ENCODE data around the gene BNIP1.
"Not testable (repeated sequence)": the region's sequence is repeated elsewhere in the genome, so short reads cannot be mapped to it uniquely, and the experiment has no call there.

Gene BNIP1

GRCh38 chr5:173139631-173140030, 4.7 kb upstream of the BNIP1 start:
- Histone ChIP-seq H3K4me1 (ENCODE audit: control insufficient read depth, insufficient read depth, low read length) (peaks cover 29% of the 10 kb centered on the region), H3K27me3 (ENCODE audit: control insufficient read depth, insufficient read depth, low read length) (no peaks in the 10 kb centered on the region), H3K27ac (ENCODE audit: low read depth, low read length) (peak overlapping the region; percentile 11), H3K9me3 (ENCODE audit: control insufficient read depth, insufficient read depth, low read length) (no peaks in the 10 kb centered on the region), H3K36me3 (ENCODE audit: control insufficient read depth, insufficient read depth, low read length) (no peaks in the 10 kb centered on the region), H3K4me3 (ENCODE audit: low read depth, low read length) (no peak overlapping the region), H3K9ac (ENCODE audit: low read depth, low read length) (no peak overlapping the region)

GRCh38 chr5:173140769-173141168, 3.6 kb upstream of the BNIP1 start:
- Histone ChIP-seq H3K9ac (ENCODE audit: low read depth, low read length) (no peak overlapping the region), H3K27ac (ENCODE audit: low read depth, low read length) (no peak overlapping the region), H3K4me3 (ENCODE audit: low read depth, low read length) (no peak overlapping the region), H3K27me3 (ENCODE audit: control insufficient read depth, insufficient read depth, low read length) (no peaks in the 10 kb centered on the region), H3K9me3 (ENCODE audit: control insufficient read depth, insufficient read depth, low read length) (no peaks in the 10 kb centered on the region), H3K36me3 (ENCODE audit: control insufficient read depth, insufficient read depth, low read length) (no peaks in the 10 kb centered on the region), H3K4me1 (ENCODE audit: control insufficient read depth, insufficient read depth, low read length) (peaks cover 33% of the 10 kb centered on the region)

GRCh38 chr5:173143567-173143966, 764 bp upstream of the BNIP1 start:
- H3K27ac ChIP-seq (ENCODE audit: low read depth, low read length), result no peak overlapping the region
- peaks cover 8% of the 10 kb centered on the region; the same call in 1 of the 2 replicates for H3K36me3 ChIP-seq (ENCODE audit: control insufficient read depth, insufficient read depth, low read length)
- no peaks in the 10 kb centered on the region for H3K9me3 ChIP-seq (ENCODE audit: control insufficient read depth, insufficient read depth, low read length)
- no peak overlapping the region for H3K9ac ChIP-seq (ENCODE audit: low read depth, low read length)
- H3K27me3 ChIP-seq (ENCODE audit: control insufficient read depth, insufficient read depth, low read length), result no peaks in the 10 kb centered on the region
- peaks cover 25% of the 10 kb centered on the region for H3K4me1 ChIP-seq (ENCODE audit: control insufficient read depth, insufficient read depth, low read length)
- no peak overlapping the region for H3K4me3 ChIP-seq (ENCODE audit: low read depth, low read length)

GRCh38 chr5:173148354-173148753, 4.0 kb downstream of the BNIP1 start:
- H3K36me3 ChIP-seq (ENCODE audit: control insufficient read depth, insufficient read depth, low read length), result peaks cover 13% of the 10 kb centered on the region; the same call in 1 of the 2 replicates
- H3K4me1 ChIP-seq (ENCODE audit: control insufficient read depth, insufficient read depth, low read length), result 0 out of 2 replicates have a peak, but pooled peaks cover 4% of the 10 kb centered on the region
- H3K4me3 ChIP-seq (ENCODE audit: low read depth, low read length), result no peak overlapping the region
- H3K9ac ChIP-seq (ENCODE audit: low read depth, low read length), result no peak overlapping the region
- no peak overlapping the region for H3K27ac ChIP-seq (ENCODE audit: low read depth, low read length)
- no peaks in the 10 kb centered on the region for H3K9me3 ChIP-seq (ENCODE audit: control insufficient read depth, insufficient read depth, low read length)
- H3K27me3 ChIP-seq (ENCODE audit: control insufficient read depth, insufficient read depth, low read length), result no peaks in the 10 kb centered on the region

- no peak overlapping the region for H3K9ac ChIP-seq (ENCODE audit: low read depth, low read length)
- H3K36me3 ChIP-seq (ENCODE audit: control insufficient read depth, insufficient read depth, low read length), result peaks cover 20% of the 10 kb centered on the region
- no peaks in the 10 kb centered on the region for H3K27me3 ChIP-seq (ENCODE audit: control insufficient read depth, insufficient read depth, low read length)
- H3K4me1 ChIP-seq (ENCODE audit: control insufficient read depth, insufficient read depth, low read length), result no peaks in the 10 kb centered on the region
- H3K4me3 ChIP-seq (ENCODE audit: low read depth, low read length), result no peak overlapping the region
- no peak overlapping the region for H3K27ac ChIP-seq (ENCODE audit: low read depth, low read length)
- no peaks in the 10 kb centered on the region for H3K9me3 ChIP-seq (ENCODE audit: control insufficient read depth, insufficient read depth, low read length)
These were observed 8.2 kb downstream of the BNIP1 start for GRCh38 chr5:173152547-173152946.

GRCh38 chr5:173153842-173154241, 9.5 kb downstream of the BNIP1 start:
- Histone ChIP-seq H3K9me3 (ENCODE audit: control insufficient read depth, insufficient read depth, low read length) (no peaks in the 10 kb centered on the region), H3K36me3 (ENCODE audit: control insufficient read depth, insufficient read depth, low read length) (peaks cover 13% of the 10 kb centered on the region), H3K27ac (ENCODE audit: low read depth, low read length) (no peak overlapping the region)

GRCh38 chr5:173154619-173155018, 10.3 kb downstream of the BNIP1 start:
- H3K9me3 ChIP-seq (ENCODE audit: control insufficient read depth, insufficient read depth, low read length); H3K27ac ChIP-seq (ENCODE audit: low read depth, low read length); H3K9ac ChIP-seq (ENCODE audit: low read depth, low read length); H3K4me1 ChIP-seq (ENCODE audit: control insufficient read depth, insufficient read depth, low read length); H3K27me3 ChIP-seq (ENCODE audit: control insufficient read depth, insufficient read depth, low read length); H3K4me3 ChIP-seq (ENCODE audit: low read depth, low read length): not testable (repeated sequence)
- peaks cover 16% of the 10 kb centered on the region for H3K36me3 ChIP-seq (ENCODE audit: control insufficient read depth, insufficient read depth, low read length)

More at GRCh38 chr5:173153842-173154241, 9.5 kb downstream of the BNIP1 start:
- Histone ChIP-seq H3K4me3 (ENCODE audit: low read depth, low read length) (no peak overlapping the region), H3K4me1 (ENCODE audit: control insufficient read depth, insufficient read depth, low read length) (no peaks in the 10 kb centered on the region), H3K27me3 (ENCODE audit: control insufficient read depth, insufficient read depth, low read length) (no peaks in the 10 kb centered on the region), H3K9ac (ENCODE audit: low read depth, low read length) (no peak overlapping the region)

- Histone ChIP-seq H3K9ac (ENCODE audit: low read depth, low read length) (no peak overlapping the region), H3K27me3 (ENCODE audit: control insufficient read depth, insufficient read depth, low read length) (no peaks in the 10 kb centered on the region), H3K4me3 (ENCODE audit: low read depth, low read length) (no peak overlapping the region), H3K9me3 (ENCODE audit: control insufficient read depth, insufficient read depth, low read length) (no peaks in the 10 kb centered on the region), H3K36me3 (ENCODE audit: control insufficient read depth, insufficient read depth, low read length) (peaks cover 25% of the 10 kb centered on the region), H3K27ac (ENCODE audit: low read depth, low read length) (no peak overlapping the region), H3K4me1 (ENCODE audit: control insufficient read depth, insufficient read depth, low read length) (no peaks in the 10 kb centered on the region)
These were observed 11.6 kb downstream of the BNIP1 start for GRCh38 chr5:173155912-173156311.

- Histone ChIP-seq H3K4me3 (ENCODE audit: low read depth, low read length) (no peak overlapping the region), H3K27me3 (ENCODE audit: control insufficient read depth, insufficient read depth, low read length) (no peaks in the 10 kb centered on the region), H3K27ac (ENCODE audit: low read depth, low read length) (no peak overlapping the region), H3K4me1 (ENCODE audit: control insufficient read depth, insufficient read depth, low read length) (no peaks in the 10 kb centered on the region), H3K9me3 (ENCODE audit: control insufficient read depth, insufficient read depth, low read length) (no peaks in the 10 kb centered on the region), H3K36me3 (ENCODE audit: control insufficient read depth, insufficient read depth, low read length) (peaks cover 34% of the 10 kb centered on the region), H3K9ac (ENCODE audit: low read depth, low read length) (no peak overlapping the region)
These were observed 14.0 kb downstream of the BNIP1 start for GRCh38 chr5:173158366-173158765.

- Histone ChIP-seq H3K27me3 (ENCODE audit: control insufficient read depth, insufficient read depth, low read length) (no peaks in the 10 kb centered on the region), H3K4me1 (ENCODE audit: control insufficient read depth, insufficient read depth, low read length) (no peaks in the 10 kb centered on the region), H3K9ac (ENCODE audit: low read depth, low read length) (no peak overlapping the region), H3K9me3 (ENCODE audit: control insufficient read depth, insufficient read depth, low read length) (no peaks in the 10 kb centered on the region), H3K4me3 (ENCODE audit: low read depth, low read length) (no peak overlapping the region), H3K36me3 (ENCODE audit: control insufficient read depth, insufficient read depth, low read length) (peaks cover 35% of the 10 kb centered on the region), H3K27ac (ENCODE audit: low read depth, low read length) (no peak overlapping the region)
These were observed 14.9 kb downstream of the BNIP1 start for GRCh38 chr5:173159256-173159655.

- Histone ChIP-seq H3K4me3 (ENCODE audit: low read depth, low read length) (no peak overlapping the region), H3K36me3 (ENCODE audit: control insufficient read depth, insufficient read depth, low read length) (peaks cover 28% of the 10 kb centered on the region), H3K4me1 (ENCODE audit: control insufficient read depth, insufficient read depth, low read length) (no peaks in the 10 kb centered on the region), H3K9ac (ENCODE audit: low read depth, low read length) (no peak overlapping the region), H3K27ac (ENCODE audit: low read depth, low read length) (no peak overlapping the region), H3K9me3 (ENCODE audit: control insufficient read depth, insufficient read depth, low read length) (no peaks in the 10 kb centered on the region), H3K27me3 (ENCODE audit: control insufficient read depth, insufficient read depth, low read length) (no peaks in the 10 kb centered on the region)
These were observed 16.8 kb downstream of the BNIP1 start for GRCh38 chr5:173161148-173161547.

GRCh38 chr5:173163219-173163618, 18.9 kb downstream of the BNIP1 start:
- Histone ChIP-seq H3K4me3 (ENCODE audit: low read depth, low read length) (no peak overlapping the region), H3K4me1 (ENCODE audit: control insufficient read depth, insufficient read depth, low read length) (no peaks in the 10 kb centered on the region), H3K36me3 (ENCODE audit: control insufficient read depth, insufficient read depth, low read length) (peaks cover 28% of the 10 kb centered on the region), H3K27me3 (ENCODE audit: control insufficient read depth, insufficient read depth, low read length) (no peaks in the 10 kb centered on the region), H3K9ac (ENCODE audit: low read depth, low read length) (no peak overlapping the region), H3K27ac (ENCODE audit: low read depth, low read length) (no peak overlapping the region), H3K9me3 (ENCODE audit: control insufficient read depth, insufficient read depth, low read length) (no peaks in the 10 kb centered on the region)

All from HUES48 (cell line).